ENCODE data around the gene MIGA2.
A peak's percentile ranks its signal among the peaks of the same experiment; 100 is the strongest.

The MIGA2 gene

DNA sequence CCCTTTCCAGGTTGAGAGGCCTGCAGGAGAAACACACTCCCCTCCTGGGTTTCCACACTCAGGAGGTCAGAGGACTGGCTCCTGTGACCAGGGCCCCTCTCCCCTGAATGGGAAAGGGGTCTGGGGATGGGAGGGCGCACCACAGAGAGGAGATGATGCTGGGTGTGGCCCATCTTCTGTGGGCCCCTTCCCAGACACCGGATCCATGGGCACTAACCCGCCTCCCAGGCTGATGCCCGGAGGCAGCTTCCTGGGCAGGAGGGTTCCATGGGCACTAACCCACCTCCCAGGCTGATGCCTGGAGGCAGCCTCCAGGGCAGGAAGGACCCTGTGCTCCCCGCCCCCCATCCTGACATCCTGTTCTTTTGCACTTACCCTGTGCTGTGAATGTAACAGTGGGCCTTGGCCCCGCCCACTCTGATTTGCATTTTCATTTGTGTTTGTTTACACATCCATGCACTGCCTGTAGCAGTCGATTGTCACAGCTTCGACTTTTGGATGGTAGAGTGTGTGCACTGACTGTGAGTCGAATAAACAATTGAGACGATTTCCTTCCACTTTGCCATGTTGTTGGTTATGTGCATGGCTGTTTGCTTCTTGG lies 35.2 kb downstream of the MIGA2 start:
- no peak for DNase-seq (ENCODE audit: low read depth in 3 of 3, low spot score in 1 of 3)

DNA sequence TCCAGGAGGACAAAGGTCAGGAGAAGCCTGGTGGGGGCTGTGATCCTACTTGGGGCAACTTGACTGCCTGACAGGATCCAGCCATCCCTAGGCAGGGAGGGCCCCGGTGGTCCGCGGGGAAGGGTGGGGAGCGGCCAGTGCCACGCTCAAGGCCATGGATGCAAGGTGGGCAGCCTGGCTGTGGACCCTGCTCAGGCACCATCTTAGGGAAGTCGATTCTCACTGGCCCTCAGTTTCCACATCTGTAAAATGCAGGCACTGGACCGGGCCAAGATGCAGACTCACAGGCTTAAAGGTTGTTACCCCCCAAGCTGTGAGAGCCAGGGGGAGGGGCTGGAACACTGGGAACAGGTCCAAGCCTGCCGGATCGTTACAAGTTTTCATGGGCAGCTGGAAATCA lies 35.7 kb downstream of the MIGA2 start:
- DNase-seq (ENCODE audit: low read depth in 3 of 3, low spot score in 1 of 3) = no peak

DNA sequence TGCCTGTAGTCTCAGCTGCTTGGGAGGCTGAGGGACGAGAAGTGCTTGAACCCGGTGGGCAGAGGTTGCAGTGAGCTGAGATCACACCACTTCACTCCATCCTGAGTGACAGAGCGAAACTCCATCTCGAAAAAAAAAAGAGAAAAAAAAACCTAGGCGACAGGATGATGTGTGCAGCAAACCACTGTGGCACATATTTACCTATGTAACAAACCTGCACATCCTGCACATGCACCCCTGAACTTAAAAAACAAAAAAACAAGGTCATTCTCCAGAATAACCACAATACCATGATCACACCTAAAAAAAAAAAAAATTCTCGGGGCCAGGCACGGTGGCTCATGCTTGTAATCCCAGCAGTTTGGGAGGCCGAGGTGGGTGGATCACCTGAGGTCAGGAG lies 37.0 kb downstream of the MIGA2 start:
- DNase-seq (ENCODE audit: low read depth in 3 of 3, low spot score in 1 of 3) = no peak

DNA sequence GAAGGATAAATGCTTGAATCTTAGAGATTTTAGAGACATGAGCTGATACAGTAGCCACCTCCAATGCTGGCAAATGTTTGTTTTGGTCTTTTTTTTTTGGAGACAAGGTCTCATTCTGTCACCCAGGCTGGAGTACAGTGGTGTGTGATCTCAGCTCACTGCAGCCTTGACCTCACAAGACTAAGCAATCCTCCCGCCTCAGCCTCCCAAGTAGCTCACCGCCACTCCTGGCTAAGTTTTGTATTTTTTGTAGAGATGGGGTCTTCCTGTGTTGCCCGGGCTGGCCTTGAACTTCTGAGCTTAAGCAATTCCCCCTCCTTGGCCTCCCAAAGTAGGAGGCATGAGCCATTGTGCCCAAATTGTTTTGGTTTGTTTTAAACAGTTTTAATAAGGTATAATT lies 37.7 kb downstream of the MIGA2 start:
- no peak for DNase-seq (ENCODE audit: low read depth in 3 of 3, low spot score in 1 of 3)

DNA sequence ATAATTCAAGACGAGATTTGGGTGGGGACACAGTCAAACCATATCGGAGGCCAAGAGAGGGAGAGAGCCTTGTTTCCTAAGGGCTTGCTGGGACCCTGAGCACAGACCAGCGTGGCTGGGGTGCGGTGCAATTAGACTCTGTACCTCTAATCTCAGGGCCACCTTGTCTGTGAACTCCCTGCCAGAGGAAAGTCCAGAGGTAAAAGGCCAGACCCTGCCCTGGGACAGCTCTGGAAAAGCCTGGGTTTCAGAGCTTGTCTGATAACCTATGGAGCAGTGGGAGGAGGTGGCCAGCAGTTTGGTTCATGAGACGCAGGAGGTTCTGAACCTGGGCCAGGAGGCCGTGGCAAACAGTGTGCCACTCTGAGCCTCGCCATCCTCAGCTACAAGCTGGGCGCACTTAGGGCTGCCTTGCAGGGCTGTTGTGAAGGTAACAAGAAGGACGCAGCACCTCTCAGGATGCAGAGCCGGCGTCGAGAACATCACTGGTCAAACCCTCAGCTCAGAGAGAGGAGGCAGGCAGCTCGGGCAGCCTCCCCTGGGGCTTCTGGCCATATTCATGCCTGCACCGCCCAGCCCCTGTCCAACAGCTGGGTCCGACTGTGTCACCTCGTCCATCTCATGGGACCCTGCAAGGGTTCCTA lies 39.7 kb downstream of the MIGA2 start:
- no peak for DNase-seq (ENCODE audit: low read depth in 3 of 3, low spot score in 1 of 3)

DNA sequence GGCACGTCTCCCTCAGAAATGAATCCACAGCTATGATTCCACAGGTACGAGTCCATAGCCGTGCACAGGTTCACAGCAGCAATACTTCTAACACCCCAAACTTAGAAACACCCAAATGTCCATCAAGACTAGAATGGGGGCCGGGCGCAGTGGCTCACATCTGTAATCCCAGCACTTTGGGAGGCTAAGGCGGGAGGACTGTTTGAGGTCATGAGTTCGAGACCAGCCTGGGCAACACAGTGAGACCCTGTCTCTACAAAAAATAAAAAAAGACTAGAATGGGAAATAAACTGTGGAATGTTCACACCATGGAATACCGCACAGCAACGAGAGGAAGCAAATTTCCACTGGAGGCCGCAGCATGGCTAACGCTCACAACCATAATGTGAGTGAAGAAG lies 40.2 kb downstream of the MIGA2 start:
- DNase-seq (ENCODE audit: low read depth in 3 of 3, low spot score in 1 of 3) = no peak

DNA sequence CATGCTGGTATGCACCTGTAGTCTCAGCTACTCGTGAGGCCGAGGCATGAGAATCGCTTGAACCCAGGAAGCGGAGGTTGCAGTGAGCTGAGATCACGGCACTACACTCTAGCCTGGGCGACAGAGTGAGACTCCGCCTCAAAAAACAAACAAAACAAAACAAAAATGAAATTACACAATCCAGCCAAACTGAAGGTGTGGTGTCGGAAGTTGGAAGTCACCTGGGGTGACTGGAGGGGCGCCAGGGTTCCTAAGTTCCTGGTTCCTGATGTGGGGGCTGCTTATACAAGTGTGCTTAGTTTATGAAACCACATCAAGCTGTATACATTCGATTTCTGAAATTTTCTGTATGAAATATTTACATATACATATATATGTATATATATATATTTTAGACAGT lies 40.8 kb downstream of the MIGA2 start:
- no peak for DNase-seq (ENCODE audit: low read depth in 3 of 3, low spot score in 1 of 3)

DNA sequence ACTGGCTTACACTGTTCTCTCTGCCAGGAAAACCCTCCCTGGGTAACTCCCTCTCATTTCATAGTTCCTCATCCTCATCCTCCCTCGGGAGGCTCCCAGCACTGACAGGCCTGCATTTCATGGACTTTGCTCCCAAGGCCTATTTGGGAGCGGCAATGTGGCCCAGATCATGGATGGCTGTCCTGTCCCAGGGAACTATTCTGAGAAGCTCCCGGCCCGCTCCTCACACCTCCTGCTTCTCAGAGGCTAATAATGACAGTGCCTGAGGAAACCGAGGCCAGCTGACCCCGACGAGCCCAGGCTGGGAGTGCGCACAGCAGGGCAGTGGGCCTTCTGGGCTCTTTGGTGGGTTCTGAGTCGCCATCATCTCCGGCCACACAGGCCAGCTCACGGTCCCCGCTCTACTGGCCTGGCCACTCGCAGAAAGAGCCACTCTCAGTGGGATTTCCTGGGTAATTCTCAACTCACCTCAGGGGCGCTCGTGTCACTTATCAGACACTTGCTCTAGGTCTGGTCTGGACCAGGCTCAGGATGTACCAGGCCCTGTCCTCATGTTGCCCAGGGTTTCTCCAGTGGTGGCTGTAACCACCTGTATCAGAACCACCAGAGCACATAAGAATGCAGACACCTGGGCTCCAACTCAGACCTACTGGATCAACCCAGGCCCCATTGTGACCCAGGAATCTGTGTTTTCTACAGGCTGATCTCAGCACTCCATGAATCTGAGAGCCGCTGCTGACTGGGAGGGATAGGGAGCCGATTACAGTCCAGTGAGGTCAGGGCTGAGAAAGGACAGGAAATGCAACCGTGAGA lies 42.5 kb downstream of the MIGA2 start:
- no peak for DNase-seq (ENCODE audit: low read depth in 3 of 3, low spot score in 1 of 3)

DNA sequence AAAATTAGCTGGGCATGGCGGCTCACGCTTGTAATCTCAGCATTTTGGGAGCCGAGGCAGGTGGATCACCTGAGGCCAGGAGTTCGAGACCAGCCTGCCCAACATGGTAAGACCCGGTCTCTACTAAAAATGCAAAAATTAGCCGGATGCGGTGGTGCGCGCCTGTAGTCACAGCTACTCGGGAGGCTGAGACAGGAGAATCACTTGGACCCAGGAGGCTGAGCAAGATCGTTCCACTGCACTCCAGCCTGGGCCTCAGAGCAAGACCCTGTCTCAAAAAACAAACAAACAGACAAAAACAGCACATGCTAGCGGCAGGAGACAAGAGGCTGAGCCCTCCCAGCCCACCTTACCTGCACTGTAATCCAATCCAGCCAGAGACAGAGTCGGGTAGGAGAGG lies 43.4 kb downstream of the MIGA2 start:
- DNase-seq (ENCODE audit: low read depth in 3 of 3, low spot score in 1 of 3) = no peak

DNA sequence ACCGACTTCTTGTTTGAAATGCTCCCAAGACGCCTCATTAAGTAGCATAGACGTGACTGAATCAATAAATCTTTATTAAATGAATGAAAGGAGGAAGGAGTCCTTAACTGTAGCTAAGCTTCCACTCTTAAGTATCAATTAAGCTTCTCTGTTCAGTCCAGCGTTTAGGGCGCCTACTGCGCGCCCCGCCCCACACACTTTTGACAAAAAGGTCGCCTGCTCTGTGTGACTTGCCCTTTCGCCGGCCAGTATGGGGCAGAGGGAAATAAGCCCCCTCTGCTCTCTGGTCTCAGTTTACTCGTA lies 43.8 kb downstream of the MIGA2 start:
- no peak for DNase-seq (ENCODE audit: low read depth in 3 of 3, low spot score in 1 of 3)

DNA sequence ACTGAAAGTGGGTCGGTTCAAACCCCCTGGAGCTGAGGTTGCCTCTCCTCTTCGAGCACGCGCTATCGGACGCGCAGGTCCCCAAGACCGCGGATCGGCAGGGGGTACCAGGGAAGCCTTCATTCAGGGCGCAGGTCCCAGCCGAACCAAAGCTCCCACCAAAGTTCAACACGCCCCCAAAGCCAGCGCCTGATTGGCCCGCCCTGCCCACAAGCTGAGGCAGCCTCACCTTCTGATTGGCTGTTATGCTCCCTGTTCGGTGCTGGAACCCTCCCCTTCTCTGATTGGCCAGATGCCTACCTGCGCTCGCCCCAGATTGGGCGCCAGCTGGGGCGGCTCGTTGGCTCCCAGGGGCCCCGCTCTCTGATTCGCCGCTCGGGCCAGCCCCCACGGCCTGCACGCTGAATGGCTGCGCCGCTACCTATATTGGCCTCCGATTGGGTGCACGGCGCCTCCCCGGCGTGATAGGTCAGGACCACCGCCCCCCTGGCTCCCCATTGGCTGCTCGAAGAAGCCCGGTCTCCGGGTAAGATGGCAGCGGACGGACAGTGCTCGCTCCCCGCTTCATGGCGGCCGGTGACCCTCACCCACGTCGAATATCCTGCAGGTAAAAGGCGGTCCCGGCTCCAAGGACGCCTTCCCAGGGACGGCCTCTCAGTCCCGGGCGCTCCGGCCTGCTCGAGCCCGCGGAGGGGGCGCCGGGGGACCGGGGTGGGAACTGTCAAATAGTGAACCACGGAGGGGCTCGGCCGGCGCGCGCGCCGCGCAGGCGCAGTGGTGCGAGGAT lies 44.4 kb downstream of the MIGA2 start, which contains the start of gene DOLPP1:
Gene DOLPP1, plus strand, starts transcription at position 511 of the 787 bp plus-strand sequence. Its CDS starts 21 bp downstream, at position 532.
- DNase-seq (ENCODE audit: low read depth in 3 of 3, low spot score in 1 of 3) = peak; percentile 93 to 97 (median 97)

DNA sequence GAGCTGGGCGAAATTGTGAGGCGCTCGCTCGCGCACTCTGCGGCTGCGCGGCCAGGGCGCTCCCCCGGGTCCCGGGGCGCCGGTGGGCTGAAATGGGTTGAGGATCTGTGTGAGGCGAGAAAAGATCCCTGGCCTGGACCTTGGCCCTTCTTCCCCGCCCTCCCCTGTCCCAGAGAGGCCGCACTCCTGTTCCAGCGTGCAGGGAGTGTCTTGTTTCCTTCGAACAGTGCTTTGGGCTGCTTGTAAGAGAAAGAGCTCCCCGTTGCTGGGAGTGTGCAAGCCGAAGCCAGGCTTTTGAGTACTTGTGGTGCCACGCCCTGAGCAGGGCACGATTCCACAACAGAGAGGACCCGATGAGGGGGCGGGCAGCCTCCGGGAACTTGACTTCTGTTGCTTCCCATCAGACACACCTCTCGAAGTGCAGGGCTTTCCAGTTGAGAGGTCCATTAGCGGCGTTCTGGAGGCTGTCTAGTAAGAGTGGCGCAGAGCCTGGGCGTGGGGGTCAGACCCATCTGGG lies 45.0 kb downstream of the MIGA2 start:
- no peak for DNase-seq (ENCODE audit: low read depth in 3 of 3, low spot score in 1 of 3)

DNA sequence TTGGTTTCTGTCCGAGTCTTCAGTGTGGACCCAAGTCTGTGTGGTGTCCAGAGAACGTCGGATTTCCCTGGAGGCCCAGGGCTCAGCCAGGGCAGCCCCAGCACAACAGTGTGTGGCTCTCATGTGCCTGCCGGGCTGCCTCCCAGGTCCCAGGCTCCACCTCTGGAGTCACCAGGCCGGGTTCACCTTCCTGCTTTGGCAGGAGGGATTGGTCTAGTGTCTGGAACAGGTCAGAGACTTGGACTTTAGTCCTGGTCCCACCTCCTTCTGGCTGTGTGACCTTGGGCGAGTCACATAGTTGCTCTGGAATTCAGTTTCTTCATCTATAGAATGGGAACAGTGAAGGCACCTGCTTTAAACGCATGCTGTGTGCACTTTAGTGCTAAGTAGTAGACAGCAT lies 47.7 kb downstream of the MIGA2 start:
- no peak for DNase-seq (ENCODE audit: low read depth in 3 of 3, low spot score in 1 of 3)

DNA sequence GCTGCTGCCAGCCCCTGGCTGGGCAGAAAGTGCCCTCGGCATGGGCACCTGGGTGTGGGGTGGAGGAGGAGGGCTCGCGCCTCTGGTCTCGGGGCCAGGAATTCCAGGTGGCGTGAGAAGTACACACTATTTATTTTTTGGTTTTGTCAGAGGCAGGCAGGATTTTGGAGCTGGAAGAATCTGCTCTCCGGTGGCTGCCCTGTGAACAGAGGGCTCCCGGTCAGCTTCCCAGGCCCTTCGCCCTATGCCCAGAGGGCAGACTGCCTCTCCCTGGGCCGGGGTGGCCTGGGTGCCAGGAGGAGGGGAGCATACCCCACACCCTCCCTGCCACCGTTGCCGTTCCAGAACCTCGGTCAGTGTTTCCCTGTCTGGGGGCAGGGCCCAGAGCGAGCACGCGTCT lies 52.8 kb downstream of the MIGA2 start:
- DNase-seq (ENCODE audit: low read depth in 3 of 3, low spot score in 1 of 3) = no peak

DNA sequence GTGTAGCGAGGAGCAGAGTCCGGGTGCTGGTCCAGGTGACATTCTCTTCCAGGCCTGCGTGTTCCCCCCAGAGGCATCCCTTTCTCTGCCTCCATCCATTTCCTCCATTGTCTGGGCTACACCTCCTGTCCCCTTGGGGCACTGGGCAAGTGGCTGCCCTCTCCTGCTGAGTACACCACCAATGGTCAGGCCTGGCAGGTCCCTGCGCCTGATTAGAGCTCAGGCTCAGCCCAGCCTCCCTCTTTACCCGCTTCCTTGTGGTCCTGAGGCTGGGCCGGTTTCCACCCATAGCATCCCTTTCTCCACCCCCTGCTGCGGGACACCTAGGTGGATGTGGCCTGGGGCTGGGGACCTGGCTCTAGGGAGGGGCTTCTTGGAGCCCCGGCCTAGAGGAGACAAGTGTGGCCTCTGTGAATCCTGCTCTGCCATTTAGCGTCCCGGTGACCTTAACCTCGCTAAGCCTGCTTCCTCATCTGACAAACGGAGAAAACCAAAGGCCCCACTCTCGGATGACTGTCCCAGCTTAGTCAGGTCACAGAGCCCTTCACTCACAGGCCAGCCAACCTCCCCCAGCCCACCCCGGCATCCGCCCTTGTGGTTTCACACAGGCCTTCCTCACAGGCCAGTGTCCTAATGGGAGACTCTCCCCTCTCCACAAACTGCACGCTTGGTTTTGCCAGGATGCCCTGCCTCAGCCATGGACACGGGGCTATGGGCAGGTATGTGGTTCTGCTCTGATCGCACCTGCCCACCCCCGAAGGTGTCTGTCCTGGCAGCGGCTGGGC lies 57.4 kb downstream of the MIGA2 start:
- no peak for DNase-seq (ENCODE audit: low read depth in 3 of 3, low spot score in 1 of 3)

DNA sequence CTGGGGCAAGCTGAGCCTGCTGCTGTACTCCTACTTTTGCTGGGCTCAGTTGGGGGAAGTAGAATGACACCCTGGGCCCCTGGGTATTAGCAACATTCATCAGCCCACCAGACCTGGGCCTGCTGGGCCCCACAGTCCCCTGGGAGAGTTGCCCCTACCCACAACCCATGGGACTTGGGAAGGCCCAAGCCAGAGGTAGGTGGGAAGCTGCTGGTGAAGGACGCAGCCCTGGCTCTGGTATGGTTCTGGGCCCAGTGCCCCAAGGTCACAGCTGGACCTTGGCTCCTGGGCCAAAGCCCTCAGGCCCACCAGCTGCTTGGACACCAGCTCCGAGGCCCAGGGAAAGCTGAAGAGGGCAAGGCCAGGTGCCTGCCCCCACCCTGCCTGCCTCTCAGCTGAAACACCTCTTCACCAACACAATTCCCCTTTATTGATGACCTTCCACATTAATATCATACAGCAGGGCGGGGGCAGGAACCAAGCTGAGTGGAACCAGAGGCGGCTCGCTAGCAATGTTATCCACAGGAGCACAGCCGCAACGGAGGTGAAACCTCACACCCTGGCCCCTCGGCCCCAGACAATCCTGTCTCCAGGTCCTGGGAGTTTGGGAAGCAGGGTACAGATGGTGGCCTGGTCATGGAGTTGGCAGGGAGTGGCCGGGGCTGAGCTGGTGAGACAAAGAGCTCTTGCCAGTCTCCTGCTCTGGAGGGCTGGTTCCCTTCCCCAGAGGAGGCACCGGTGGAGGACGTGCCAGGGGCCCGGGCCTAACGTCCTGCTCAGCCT lies 58.2 kb downstream of the MIGA2 start:
- no peak for DNase-seq (ENCODE audit: low read depth in 3 of 3, low spot score in 1 of 3)

DNA sequence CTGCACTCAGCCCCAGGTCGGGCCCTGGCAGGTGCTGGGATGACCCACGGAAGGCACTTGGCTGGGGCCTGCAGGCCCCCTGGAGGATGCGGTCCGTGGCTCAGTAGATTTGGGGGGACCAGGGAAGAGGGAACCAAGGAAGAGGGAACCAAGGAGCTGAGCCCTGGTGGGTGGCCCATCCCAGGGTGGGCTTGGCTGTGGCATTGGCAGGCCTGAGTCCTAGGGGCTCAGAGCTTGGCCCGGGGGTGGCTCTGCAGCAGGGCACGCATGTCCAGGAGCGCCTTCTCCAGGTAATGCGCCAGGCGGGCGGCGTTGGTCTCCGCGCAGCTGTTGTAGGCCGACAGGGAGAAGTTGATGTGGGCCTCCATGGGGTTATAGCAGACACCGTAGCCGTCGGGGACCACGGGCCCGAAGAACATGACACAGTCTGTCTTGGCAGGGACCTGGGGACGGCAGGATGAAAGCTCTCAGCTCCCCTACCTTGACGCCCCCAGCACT lies 58.8 kb downstream of the MIGA2 start:
- DNase-seq (ENCODE audit: low read depth in 3 of 3, low spot score in 1 of 3) = no peak

DNA sequence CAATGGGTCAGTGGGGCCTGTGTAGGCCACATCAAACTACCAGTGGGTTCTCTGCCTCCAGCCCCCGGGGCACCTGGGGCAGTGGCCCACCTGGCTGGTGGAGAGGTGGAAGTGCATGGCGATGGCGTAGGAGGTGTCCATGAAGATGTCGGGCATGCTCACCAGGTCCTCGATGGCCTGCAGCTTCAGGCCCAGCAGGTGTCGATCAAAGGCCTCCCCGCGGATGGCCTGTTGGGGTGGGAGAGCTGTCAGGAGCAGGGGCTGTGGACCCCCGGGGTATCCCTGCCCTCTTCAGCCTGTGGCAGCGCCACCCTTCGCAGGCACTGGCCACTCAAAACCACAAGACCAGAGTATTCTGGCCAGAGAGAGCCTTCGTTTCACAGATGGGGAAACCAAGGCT lies 59.5 kb downstream of the MIGA2 start:
- no peak for DNase-seq (ENCODE audit: low read depth in 3 of 3, low spot score in 1 of 3)

DNA sequence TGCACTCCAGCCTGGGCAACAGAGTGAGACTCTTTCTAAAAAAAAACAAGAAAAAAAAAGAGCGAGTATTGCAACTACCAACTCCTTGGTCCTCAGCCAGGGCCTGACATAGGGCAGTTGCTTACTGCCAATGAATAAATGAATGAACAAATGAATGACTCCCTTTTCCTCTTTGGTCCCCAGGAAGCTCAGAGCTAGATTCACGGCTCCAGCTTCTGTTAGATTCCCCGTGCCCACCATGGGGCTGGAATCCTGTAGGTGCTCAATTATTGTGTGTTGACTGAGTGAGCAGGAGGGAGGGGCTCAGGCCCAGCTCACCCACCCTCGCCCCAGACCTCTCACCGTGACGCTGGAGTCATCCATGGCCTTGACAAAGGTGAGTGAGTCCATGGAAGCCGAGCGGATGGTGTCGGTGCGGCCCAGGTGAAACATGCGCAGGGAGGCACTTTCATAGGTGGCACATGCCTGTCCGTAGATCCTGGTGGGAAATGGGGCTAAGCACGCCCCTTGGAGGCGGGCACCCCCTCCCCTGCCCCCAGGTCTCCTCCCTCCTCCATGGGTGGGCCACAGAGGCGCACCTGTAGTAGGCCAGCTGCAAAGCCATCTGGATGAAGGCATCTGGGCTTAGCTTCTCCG lies 61.4 kb downstream of the MIGA2 start:
- DNase-seq (ENCODE audit: low read depth in 3 of 3, low spot score in 1 of 3) = no peak

Data from stimulated activated CD4-positive, alpha-beta T cell treated with anti-CD3 and anti-CD28 coated beads, TNF-alpha, amount 100 ng/mL, for 1 hour (primary cell).